GM19023 (cell line): ENCODE data around the gene SDK1.
"Not testable (repeated sequence)": the region's sequence is repeated elsewhere in the genome, so short reads cannot be mapped to it uniquely, and the experiment has no call there.

Experiments
- ATAC-seq: cut with Tn5 transposase; IDR thresholded peaks from one replicate; pipeline ENCODE4 v1.9.1; 2021; ENCODE audit warnings: mild to moderate bottlenecking, moderate library complexity; ENCODE audit not compliant: unreplicated experiment

SDK1 gene

GRCh38 chr7:4314316-4314715 is 1013.3 kb downstream of the SDK1 start:
- ATAC-seq: not testable (repeated sequence)
